SW 1271 (cell line): Measurements from ENCODE around the gene ICA1L.
"Not testable (repeated sequence)": the region's sequence is repeated elsewhere in the genome, so short reads cannot be mapped to it uniquely, and the experiment has no call there.

Source experiments
- DNase-seq, 2 experiments: peaks; one replicate each; lab custom pipeline; 2025; lab: John Stamatoyannopoulos, UW

Gene ICA1L

GRCh38 chr2:202871300-202872141 lies at the start of gene ICA1L:
Gene ICA1L, minus strand, starts transcription at chr2:202871766. Its CDS starts 42,757 bp downstream, at chr2:202829009.
- DNase-seq, result peak in 1 of 2 experiments; percentile 52

DNA sequence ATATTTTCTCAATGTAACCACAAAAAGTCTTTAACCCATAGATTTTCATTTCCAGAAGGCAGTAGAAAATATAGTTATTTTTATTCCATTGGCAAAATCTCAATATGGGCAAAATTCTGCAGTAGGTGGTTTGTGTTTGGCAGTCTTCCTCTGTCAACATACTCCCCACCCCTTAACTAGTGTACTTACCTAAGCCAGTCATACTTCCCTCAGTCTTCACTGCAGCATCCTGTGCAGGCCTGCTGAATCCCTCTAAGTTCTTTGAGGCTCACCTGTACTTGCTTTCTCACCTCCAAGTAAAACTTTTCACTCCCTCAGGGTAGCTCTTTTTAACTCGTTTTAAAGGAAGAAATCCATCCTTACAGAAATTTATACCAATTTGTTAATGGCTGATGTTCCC lies 47.3 kb upstream of the ICA1L start:
- DNase-seq, result no peak

DNA sequence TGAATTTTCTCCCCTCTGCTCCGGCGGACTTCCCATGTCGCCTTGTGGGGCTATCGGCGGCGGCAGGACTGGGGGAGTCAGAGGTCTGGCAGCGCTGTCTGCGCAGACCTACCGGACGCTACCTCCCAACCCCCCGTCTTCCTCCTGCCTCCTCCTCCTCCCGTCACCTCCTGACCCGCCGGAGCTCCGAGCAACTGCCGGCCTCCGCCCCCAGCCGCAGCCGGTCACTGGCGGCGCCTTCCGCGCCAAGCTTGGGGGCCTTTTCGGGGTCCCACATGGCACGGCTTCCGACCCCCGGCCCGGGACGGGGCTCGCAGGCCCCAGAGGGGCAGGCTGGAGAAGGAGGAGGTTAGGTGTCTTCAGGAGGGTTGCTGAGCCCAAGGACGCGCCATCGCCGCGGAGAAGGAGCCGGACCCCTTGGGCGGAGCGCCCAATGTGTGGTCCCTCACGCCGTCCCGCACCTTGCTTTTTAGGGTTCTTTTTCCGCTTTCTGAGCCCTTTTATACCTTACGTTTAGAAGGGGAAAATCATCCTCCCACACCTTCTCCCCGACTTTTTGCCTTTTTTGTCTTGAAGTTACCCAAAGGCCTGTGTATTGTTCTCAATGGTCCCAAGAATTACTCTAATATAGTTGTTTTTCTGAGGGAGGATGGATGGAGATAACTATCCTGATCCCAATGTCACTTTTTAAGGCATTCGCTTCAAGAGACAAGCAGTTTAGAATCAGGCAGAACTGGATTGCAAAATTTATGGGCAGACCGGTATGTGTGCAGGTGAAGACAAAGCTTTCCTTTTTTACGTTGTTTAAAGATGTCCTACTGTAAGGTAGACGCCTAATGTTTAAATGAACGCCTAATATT lies 41.0 kb upstream of the ICA1L start:
- DNase-seq, result not testable (repeated sequence)

DNA sequence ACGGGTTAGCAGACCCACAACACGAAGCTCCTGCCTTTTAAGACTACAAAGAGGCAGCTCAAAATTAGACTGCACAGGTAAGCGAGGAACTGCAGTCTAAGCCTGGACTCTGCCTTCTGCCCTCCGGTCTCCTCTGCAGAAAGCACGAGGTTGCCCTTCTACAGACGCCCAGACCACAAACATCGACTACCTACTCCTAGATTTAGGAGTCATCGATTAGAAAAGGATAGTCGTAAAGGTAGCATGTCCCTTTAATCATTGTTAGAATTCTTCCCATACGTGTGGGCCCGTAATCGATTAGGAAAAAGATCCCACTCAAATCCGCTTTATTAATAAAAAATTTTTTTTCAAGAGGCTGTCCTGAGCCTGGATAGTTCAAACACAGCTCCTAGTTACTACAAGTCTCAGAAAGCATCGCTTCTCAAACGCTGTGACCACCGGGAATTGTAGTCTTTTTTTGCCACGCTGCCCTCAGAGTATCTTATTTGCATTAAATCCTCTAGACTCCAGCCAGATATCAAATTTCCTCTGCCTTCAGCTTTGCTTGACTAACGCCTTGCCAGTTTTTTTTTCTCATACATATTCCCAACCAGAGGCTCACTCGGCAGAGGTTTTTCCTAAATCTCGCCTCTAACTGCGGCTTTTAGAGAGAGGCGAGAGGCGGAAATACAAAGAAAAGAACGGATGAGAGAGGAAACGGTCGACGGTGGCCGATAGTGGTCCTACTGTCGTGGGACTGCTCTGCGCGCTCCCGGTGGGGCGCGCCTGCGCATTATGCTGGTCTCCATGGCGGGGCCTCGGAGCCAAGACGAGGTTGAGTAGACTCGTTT lies 40.2 kb upstream of the ICA1L start, which contains the start of the genes CARF and WDR12:
TSS of gene CARF (plus strand) at position 764 of the 830 bp plus-strand sequence. CDS start 29,628 bp downstream, outside the sequence.
TSS of gene WDR12 (minus strand) at position 162 of the 830 bp plus-strand sequence. CDS start 197 bp downstream, outside the sequence.
- DNase-seq, result peak; percentile 67 to 96

DNA sequence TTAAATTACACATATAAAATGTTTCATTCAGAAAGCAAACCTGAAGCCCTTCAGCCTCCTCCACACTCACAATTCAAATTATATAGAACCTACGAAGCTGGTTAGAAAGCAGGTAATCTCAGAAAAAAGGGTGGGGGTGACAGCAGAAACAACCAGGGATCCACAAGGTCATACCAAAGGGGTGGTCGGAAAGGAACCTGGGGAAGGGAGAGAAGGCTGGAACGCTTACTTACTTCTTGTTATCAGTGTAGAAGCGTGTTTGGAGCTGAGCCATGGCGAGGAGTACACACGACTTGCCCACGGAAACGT lies 39.6 kb upstream of the ICA1L start:
- DNase-seq, result no peak

GRCh38 chr2:202910698-202911097 lies 39.1 kb upstream of the ICA1L start:
- DNase-seq, result no peak

GRCh38 chr2:202910250-202910649 lies 38.7 kb upstream of the ICA1L start:
- not testable (repeated sequence) for DNase-seq

GRCh38 chr2:202909394-202910192 lies 38.0 kb upstream of the ICA1L start:
- DNase-seq, result no peak

GRCh38 chr2:202908186-202908585 lies 36.6 kb upstream of the ICA1L start:
- no peak for DNase-seq

- DNase-seq, result not testable (repeated sequence)
These were observed 33.9 kb upstream of the ICA1L start for GRCh38 chr2:202905507-202905906.

DNA sequence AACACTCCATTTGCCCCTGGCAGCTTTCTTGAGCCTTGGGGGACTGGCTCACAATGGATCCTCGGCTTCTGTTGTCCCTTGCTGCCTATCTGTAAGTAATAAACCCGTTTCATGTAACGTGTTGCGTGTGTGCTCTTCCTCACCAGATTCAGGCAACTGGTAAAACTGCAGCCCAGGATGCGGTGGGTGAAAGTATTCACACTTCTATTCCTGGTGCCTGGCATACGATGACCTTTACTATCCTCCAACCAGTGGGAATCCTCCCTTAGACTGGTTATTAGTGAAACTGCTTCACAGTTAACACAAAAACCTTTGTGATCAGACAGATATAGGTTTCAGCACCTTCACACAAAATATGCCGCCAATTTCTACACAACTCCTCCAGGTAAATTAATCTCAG lies 13.6 kb upstream of the ICA1L start:
- DNase-seq, result no peak

- DNase-seq, result no peak
These were observed 12.6 kb upstream of the ICA1L start for GRCh38 chr2:202883987-202884675.

DNA sequence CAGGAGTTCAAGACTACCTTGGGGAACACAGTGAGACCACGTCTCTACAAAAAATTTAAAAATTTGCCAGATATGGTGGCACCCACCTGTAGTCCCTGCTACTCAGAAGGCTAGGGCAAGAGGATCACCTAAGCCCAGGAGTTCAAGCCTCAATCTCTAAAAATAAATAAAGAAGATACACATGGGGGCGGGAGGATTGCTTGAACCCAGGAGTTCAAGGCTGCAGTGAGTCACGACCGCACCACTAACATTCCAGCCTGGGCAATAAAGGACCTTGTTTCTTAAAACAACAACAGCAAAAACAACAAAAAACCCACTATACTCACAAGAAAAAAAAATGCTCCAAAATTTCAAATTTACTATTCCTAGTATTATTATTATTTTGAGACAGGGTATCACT lies 10.0 kb upstream of the ICA1L start:
- no peak for DNase-seq

DNA sequence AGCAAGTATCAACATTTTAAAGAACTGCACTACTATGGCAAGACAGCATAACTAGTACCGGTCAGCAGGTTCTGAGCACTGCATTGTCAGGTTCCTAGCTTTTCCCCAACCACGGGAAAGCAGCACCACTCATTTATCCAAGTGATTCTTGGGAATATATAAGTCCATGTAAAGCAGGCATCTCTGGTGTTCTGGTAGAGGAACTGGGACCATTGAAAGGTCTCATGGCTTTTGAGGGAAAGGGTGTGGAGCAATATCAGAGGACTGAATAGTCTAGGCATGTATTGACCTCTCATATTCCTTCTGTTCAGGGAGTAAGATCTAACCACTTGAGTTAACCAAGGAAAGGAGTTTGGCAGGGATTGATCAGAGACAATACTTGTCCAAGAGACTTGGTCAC lies 6.1 kb upstream of the ICA1L start:
- DNase-seq, result no peak

DNA sequence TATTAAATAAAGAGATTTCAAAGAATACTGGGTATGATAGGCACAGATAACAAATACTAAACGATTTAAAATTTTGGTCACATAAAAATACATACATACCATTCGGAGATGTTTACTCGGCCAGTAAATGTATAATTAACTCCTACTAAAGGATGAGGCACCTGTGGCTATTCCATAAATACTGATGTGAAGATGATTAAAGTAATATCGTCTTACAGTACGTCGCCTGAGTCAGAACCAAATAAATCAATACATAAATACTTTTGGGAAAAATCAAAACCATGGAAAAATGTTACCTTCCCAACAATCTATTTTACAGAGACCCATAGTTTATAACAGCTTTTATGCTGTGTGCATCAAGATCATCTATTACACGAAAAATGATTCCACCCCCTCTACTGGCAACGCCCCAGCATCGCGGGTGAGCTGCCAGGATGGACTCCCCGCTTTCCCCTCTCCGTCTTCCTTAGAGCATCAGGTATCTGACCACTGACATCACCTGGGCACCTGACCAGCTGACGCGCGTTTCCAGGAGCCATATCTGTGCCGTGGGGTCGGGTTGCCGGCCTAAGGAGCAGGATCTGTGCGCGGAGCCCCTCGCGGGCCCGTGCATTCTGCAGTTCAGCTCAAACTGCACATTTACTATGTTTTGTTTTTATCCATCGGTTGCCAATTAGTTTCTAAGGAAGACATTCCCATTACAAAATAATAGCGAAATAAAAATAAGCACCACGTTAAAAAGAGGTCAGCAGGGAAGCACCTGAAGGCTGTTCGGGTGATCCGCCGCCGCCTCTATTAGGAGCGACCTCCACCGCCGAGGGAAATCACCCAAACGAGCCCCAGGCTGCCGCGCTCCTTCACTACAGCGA lies 901 bp downstream of the ICA1L start:
- DNase-seq, result peak; percentile 51 to 79

DNA sequence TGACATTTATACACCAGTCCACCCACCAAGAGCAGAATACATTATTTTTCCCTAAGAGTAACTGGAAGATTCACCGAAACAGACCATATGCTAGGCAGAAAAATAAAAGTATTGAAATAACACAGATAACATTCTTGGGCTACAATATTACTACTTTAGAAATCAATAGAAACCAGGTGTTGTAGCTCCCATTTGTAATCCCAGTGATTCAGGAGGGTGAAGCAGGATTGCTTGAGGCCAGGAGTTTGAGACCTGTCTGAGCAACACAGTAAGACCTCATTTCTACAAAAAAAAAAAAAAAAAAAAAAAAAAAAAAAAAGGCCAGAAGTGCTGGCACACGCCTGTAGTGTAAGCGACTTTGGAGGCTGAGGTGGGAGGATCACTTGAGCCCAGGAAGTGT lies 9.6 kb downstream of the ICA1L start:
- no peak for DNase-seq

- DNase-seq, result no peak
These were observed 13.0 kb downstream of the ICA1L start for GRCh38 chr2:202858601-202859000.

DNA sequence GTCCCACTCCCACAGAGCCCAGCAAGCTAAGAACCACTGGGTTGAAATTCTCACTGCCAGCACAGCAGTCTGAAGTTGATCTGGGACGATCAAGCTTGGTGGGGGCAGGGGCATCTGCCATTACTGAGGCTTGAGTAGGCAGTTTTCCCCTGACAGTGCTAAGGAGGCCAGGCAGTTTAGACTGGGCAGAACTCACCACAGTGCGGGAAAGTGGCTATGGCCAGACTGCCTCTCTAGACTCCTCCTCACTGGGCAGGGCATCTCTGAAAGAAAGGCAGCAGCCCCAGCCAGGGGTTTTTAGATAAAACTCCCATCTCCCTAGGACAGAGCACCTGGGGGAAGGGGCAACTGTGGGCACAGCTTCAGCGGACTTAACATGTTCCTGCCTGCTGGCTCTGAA lies 22.2 kb downstream of the ICA1L start:
- DNase-seq, result not testable (repeated sequence)

DNA sequence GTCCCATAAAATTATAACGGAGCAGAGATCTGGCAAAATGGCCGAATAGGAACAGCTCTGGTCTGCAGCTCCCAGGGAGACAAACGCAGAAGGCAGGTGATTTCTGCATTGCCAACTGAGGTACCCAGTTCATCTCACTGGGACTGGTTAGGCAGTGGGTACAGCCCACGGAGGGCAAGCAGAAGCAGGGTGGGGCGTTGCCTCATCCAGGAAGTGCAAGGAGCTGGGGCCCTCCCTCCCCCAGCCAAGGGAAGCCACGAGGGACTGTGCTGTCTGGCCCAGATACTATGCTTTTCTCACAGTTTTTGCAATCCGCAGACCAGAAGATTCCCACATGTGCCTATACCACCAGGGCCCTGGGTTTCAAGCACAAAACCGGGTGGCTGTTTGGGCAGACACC lies 22.8 kb downstream of the ICA1L start:
- DNase-seq, result no peak
